NCI-H1092 (cell line): Measurements from ENCODE around the gene SCRN3.
A peak's percentile ranks its signal among the peaks of the same experiment; 100 is the strongest.
"Not testable (repeated sequence)": the region's sequence is repeated elsewhere in the genome, so short reads cannot be mapped to it uniquely, and the experiment has no call there.

Source experiments
- DNase-seq: peaks from one replicate; lab custom pipeline; 2025; lab: John Stamatoyannopoulos, UW

Gene SCRN3

DNA sequence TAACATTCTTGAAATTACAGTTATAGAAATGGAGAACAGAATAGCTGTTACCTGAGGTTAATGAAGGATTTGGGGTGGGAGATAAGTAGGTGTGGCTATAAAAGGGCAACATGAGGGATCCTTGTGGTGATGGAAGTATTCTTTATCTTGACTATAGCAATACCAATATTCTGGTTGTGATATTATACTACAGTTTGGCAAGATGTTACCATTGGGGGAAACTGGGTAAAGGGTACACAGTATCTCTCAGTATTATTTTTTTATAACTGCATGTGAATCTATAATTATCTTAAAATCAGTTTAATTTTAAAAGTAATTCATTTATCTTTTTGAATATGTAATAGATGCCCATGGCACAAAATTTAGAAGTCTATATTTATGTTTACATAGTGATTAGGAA lies 8.1 kb downstream of the SCRN3 start:
- no peak for DNase-seq

DNA sequence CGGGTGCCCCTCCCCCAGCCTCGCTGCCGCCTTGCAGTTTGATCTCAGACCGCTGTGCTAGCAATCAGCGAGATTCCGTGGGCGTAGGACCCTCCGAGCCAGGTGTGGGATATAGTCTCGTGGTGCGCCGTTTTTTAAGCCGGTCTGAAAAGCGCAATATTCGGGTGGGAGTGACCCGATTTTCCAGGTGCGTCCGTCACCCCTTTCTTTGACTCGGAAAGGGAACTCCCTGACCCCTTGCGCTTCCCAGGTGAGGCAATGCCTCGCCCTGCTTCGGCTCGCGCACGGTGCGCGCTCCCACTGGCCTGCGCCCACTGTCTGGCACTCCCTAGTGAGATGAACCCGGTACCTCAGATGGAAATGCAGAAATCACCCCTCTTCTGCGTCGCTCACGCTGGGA lies 14.5 kb downstream of the SCRN3 start:
- DNase-seq = not testable (repeated sequence)

DNA sequence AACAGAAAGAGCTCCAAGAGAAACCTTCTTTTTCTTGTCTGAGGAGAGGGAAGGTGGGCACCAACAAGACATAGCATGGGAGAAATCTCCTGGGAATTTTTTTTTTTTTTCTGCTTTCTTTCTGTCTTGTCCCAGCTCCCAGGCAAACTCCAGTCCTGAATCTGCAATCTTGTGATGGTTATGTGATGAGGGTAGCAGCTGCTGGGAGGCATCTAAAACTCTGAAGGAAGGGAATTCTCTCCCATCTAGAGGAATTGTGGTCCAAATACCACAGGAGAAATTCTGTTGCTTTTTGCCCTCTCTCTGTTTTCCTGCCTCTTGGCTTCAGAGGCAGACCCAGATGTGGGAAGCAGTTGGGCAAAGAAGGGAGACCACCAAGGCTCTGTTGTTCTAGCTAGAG lies 16.7 kb downstream of the SCRN3 start:
- no peak for DNase-seq

DNA sequence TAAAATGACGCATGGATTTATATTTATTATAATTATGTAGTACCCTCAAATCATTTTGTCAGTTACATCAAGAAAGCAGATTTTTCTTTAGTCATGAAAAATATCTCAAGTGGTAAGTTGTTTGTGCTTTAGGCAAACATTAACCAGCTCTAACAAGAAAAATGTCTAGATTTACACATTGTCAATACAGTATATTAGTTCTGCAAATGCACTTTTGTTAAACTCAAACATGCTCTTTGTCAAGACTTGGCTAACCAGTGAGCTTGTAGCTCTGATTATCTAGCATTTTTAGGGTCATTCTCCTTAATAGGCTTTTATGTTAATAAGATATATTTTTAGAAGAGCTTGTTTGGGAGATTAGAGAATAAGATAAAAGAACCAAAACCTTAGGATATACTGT lies 32.7 kb downstream of the SCRN3 start:
- DNase-seq = no peak

GRCh38 chr2:174430066-174430465 lies 34.5 kb downstream of the SCRN3 start:
- DNase-seq = no peak

DNA sequence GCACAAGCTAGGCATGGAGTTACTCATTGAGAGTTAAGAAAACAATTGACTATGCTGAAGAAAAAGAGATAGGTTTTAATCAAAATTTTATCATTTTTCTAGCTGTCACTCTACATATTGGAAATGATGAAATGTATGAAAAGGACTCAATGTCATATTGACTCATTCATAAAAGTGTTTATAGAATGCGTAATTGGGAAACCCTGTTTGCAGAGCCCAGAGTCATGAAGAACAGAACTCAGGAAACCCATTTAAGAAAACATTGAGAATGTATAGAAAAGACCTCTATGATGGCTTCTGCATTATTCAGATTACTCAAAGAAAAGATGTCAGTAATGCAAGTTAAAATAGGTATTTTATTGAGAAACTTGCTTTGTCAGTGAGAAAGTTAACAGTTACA lies 36.4 kb downstream of the SCRN3 start:
- DNase-seq = no peak

- DNase-seq = no peak
Measured at GRCh38 chr2:174436351-174436750, 40.8 kb downstream of the SCRN3 start.

GRCh38 chr2:174438146-174438886 lies 42.8 kb downstream of the SCRN3 start:
- no peak for DNase-seq

DNA sequence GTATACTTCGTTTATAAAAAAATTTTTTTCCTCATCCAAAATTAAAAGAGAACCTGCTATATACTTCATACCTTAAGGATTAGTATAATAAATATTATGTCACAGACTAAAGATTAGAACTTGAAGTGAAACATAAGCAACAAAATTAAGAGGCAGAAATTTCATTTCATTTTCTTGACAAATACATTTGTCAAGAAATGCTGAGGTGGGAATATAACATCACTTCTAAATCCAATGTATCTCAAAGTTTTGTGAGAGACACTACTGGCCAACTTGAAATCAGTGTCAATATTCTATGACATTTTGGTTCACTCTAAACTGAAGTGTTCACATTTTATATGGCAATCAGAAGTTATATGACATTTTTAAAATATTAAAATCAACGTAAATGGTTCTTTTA lies 43.8 kb downstream of the SCRN3 start:
- DNase-seq = no peak

DNA sequence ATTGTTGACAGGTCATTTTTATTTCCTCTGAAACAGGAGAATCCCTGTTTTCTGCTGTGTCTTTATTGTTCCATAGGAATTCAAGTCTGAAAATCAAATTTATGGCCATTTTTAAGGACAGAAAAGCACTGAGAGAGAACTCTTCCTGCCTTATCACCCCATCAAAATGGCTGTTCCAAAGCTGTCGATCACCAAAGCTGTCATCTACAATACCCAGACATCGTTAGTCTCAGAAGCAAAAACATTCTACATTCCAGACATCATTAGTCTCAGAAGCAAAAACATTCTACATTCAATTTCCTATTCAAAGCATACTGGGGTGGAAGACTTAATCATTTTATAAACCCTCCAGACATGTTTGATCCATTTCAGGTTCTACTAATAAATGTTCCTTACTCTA lies 44.4 kb downstream of the SCRN3 start:
- DNase-seq = no peak

GRCh38 chr2:174442546-174443510 lies 47.3 kb downstream of the SCRN3 start:
- no peak for DNase-seq

DNA sequence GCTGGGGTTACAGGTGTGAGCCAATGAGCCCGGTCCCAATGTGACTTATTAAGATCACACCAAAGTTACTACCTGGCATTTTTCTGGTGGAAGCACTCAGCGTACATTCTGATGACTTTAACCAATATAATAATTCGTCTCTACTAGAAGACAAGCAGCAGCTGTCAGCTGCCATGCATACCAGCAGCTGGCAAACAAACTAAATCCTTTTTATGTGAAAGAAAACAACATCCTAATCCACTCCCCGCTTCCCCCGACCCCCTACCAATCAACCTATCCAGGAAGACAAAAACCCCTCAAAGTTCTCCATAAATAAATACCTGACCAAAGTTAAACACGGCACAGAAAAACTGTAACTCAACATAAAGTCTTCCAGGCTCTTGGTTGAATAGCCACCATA lies 49.2 kb downstream of the SCRN3 start:
- DNase-seq = no peak

- DNase-seq = no peak
Measured at GRCh38 chr2:174445248-174445647, 49.7 kb downstream of the SCRN3 start.

GRCh38 chr2:174446531-174446930 lies 51.0 kb downstream of the SCRN3 start:
- no peak for DNase-seq

DNA sequence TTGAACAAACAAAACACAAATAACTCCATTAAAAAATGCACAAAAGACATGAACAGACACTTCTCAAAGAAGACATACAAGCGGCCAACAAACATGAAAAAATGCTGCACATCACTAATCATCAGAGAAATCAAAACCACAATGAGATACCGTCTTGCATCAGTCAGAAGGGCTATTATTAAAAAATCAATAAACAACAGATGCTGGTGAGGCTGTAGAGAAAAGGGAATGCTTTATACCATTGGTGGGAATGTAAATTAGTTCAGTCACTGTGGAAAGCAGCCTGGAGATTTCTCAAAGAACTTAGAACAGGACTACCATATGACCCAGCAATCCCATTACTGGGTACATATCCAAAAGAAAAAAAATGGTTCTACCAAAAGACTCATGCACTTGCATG lies 53.5 kb downstream of the SCRN3 start:
- DNase-seq = no peak

- DNase-seq = no peak
Measured at GRCh38 chr2:174450021-174450816, 54.7 kb downstream of the SCRN3 start.

GRCh38 chr2:174454566-174454965 lies 59.0 kb downstream of the SCRN3 start:
- no peak for DNase-seq

- no peak for DNase-seq
Measured at GRCh38 chr2:174461221-174461620, 65.7 kb downstream of the SCRN3 start.

- DNase-seq = peak; percentile 3
Measured at GRCh38 chr2:174465327-174465726, 69.8 kb downstream of the SCRN3 start.

DNA sequence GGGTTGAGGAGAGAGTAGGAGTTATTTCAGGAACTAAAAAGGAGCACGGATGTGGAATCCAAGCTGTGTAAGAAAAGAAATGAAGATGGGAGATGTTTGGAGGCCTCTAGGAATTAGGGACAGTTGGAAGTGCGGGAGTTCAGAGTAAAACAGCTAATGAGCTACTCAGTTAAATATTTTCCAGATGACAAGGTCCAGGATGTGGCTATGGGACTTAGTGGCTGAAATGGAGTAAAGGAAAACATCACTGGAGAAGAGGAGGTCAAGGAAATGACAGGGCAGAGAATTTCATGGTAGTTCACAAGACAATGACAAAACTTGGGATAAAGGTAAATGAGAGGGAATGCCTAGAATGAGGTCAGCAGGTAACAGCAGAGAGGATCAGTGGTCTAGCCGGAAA lies 78.3 kb downstream of the SCRN3 start:
- DNase-seq = no peak

GRCh38 chr2:174477759-174478158 lies 82.2 kb downstream of the SCRN3 start:
- DNase-seq = no peak
